ENCODE data around the gene DYNAP.

DYNAP gene

DNA sequence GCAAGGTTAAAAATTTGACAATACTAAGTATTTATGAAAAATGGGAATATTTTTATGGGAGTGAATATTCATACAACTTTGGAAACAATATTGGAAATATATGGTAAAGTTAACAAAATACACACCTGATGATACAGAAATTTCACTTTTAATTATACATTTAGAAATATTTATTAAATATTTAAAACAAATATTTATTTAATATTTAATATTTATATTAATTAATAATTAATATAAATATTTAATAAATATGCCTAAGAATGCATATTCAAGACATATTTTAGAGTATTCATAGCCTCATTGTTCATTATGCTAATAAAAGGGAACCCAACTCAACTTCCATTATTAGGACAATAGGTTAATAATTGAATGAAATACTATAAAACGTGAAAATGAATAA lies 7.0 kb upstream of the DYNAP start:
- Histone ChIP-seq H3K36me3 (replicated peaks; ENCODE audit: low read depth, low read length) (no peaks in the 10 kb centered on the region), H3K4me1 (ENCODE audit: low read length) (no peaks in the 10 kb centered on the region), H3K27me3 (ENCODE audit: low read depth, low read length) (no peaks in the 10 kb centered on the region), H3K27ac (ENCODE audit: low read length) (no peak overlapping the region), H3K9me3 (ENCODE audit: insufficient read depth, low read length) (no peaks in the 10 kb centered on the region), H4K20me1 (ENCODE audit: insufficient read depth, low read length) (no peaks in the 10 kb centered on the region), H2AFZ (ENCODE audit: low read depth, low read length) (no peak overlapping the region), H3K79me2 (ENCODE audit: low read length) (no peaks in the 10 kb centered on the region), H3K9ac (ENCODE audit: low read length) (no peak overlapping the region), H3K4me3 (ENCODE audit: low read length) (no peak overlapping the region), H3K4me2 (ENCODE audit: low read length) (no peak overlapping the region)
- TF ChIP-seq, protein P1, sequence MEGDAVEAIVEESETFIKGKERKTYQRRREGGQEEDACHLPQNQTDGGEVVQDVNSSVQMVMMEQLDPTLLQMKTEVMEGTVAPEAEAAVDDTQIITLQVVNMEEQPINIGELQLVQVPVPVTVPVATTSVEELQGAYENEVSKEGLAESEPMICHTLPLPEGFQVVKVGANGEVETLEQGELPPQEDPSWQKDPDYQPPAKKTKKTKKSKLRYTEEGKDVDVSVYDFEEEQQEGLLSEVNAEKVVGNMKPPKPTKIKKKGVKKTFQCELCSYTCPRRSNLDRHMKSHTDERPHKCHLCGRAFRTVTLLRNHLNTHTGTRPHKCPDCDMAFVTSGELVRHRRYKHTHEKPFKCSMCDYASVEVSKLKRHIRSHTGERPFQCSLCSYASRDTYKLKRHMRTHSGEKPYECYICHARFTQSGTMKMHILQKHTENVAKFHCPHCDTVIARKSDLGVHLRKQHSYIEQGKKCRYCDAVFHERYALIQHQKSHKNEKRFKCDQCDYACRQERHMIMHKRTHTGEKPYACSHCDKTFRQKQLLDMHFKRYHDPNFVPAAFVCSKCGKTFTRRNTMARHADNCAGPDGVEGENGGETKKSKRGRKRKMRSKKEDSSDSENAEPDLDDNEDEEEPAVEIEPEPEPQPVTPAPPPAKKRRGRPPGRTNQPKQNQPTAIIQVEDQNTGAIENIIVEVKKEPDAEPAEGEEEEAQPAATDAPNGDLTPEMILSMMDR (IDR thresholded peaks at IDR 0.05; ENCODE audit: low read depth, low read length): no peak
- TF ChIP-seq EZH2phosphoT487 (IDR thresholded peaks at IDR 0.05; ENCODE audit: low read depth): no peak

DNA sequence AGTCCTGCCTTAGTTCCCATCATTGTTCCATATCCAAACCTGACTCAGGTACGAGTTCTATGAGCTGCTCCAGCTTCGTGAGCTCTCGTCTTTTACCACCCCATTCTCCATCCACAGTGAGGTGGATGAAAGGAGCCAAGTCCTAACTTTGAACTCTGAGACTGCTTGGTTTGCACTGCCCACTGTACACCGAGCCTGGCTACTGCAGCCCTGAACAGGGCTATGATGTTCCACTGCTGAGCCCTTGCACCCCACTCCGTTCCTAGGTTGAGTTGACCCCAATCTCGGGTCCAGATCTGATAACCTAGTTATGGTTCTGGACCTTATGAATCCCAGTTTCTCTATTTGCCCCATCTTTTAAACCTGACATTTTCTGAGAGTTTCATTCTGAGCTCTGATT lies 5.3 kb upstream of the DYNAP start:
- no peaks in the 10 kb centered on the region for H4K20me1 ChIP-seq (ENCODE audit: insufficient read depth, low read length)
- H3K27me3 ChIP-seq (ENCODE audit: low read depth, low read length): no peaks in the 10 kb centered on the region
- H3K4me2 ChIP-seq (ENCODE audit: low read length): no peak overlapping the region
- H3K36me3 ChIP-seq (replicated peaks; ENCODE audit: low read depth, low read length): no peaks in the 10 kb centered on the region
- no peaks in the 10 kb centered on the region for H3K4me1 ChIP-seq (ENCODE audit: low read length)
- no peaks in the 10 kb centered on the region for H3K79me2 ChIP-seq (ENCODE audit: low read length)
- H3K9ac ChIP-seq (ENCODE audit: low read length): no peak overlapping the region
- no peak overlapping the region for H3K27ac ChIP-seq (ENCODE audit: low read length)
- TF ChIP-seq EZH2phosphoT487 (IDR thresholded peaks at IDR 0.05; ENCODE audit: low read depth): no peak
- TF ChIP-seq, protein P1 (IDR thresholded peaks at IDR 0.05; ENCODE audit: low read depth, low read length): no peak
- H3K9me3 ChIP-seq (ENCODE audit: insufficient read depth, low read length): no peaks in the 10 kb centered on the region
- H2AFZ ChIP-seq (ENCODE audit: low read depth, low read length): no peak overlapping the region
- no peak overlapping the region for H3K4me3 ChIP-seq (ENCODE audit: low read length)

DNA sequence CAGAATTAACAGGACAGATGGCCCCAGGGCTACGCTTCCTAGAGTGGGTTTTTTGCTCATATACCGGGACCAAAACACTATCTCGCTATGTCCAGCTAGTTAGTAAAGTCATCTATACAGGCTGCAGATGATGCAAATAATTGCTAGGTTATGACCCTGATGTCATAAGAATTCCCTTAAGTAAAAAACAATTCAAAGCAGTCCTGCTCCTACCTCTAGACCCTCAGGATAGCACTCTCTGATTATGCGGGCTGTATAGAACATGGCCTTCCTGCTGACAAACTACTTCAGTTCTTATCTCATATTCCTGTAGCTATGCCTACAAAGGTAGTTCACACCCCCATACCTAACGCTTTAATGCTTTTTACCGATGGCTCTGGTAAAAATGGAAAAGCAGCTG lies 13.2 kb downstream of the DYNAP start:
- TF ChIP-seq, protein P1 (IDR thresholded peaks at IDR 0.05; ENCODE audit: low read depth, low read length): no peak
- no peak for TF ChIP-seq EZH2phosphoT487 (IDR thresholded peaks at IDR 0.05; ENCODE audit: low read depth)
- no peaks in the 10 kb centered on the region for H3K27me3 ChIP-seq (ENCODE audit: low read depth, low read length)
- H3K79me2 ChIP-seq (ENCODE audit: low read length): no peaks in the 10 kb centered on the region
- no peak overlapping the region for H3K9ac ChIP-seq (ENCODE audit: low read length)
- H3K4me2 ChIP-seq (ENCODE audit: low read length): no peak overlapping the region
- H2AFZ ChIP-seq (ENCODE audit: low read depth, low read length): no peak overlapping the region
- no peaks in the 10 kb centered on the region for H3K9me3 ChIP-seq (ENCODE audit: insufficient read depth, low read length)
- no peak overlapping the region for H3K4me3 ChIP-seq (ENCODE audit: low read length)
- no peaks in the 10 kb centered on the region for H4K20me1 ChIP-seq (ENCODE audit: insufficient read depth, low read length)
- H3K36me3 ChIP-seq (replicated peaks; ENCODE audit: low read depth, low read length): no peaks in the 10 kb centered on the region
- H3K4me1 ChIP-seq (ENCODE audit: low read length): no peaks in the 10 kb centered on the region
- no peak overlapping the region for H3K27ac ChIP-seq (ENCODE audit: low read length)

DNA sequence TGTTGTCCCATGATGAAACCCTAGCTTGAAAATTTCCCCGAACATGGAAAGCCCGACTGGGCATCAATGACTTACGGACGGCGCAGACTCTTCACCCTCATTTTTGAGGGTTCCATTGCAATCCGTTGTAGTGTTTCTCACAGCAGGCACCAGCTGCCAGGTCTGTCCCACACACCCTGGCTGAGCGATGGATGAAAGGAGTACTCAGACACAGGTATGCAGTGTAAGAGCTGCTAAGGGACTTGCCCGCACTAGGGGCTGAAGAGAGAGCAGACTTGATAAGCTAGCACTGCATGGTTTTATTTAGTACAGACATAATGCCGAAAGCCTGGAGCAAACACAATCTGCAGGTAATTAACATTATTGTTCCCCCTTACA lies 15.8 kb downstream of the DYNAP start:
- no peak for TF ChIP-seq EZH2phosphoT487 (IDR thresholded peaks at IDR 0.05; ENCODE audit: low read depth)
- TF ChIP-seq, protein P1 (IDR thresholded peaks at IDR 0.05; ENCODE audit: low read depth, low read length): no peak
- no peaks in the 10 kb centered on the region for H3K79me2 ChIP-seq (ENCODE audit: low read length)
- no peaks in the 10 kb centered on the region for H3K27me3 ChIP-seq (ENCODE audit: low read depth, low read length)
- H3K4me2 ChIP-seq (ENCODE audit: low read length): no peak overlapping the region
- H3K36me3 ChIP-seq (replicated peaks; ENCODE audit: low read depth, low read length): no peaks in the 10 kb centered on the region
- H2AFZ ChIP-seq (ENCODE audit: low read depth, low read length): no peak overlapping the region
- H3K27ac ChIP-seq (ENCODE audit: low read length): no peak overlapping the region
- H3K4me3 ChIP-seq (ENCODE audit: low read length): no peak overlapping the region
- no peaks in the 10 kb centered on the region for H3K9me3 ChIP-seq (ENCODE audit: insufficient read depth, low read length)
- no peaks in the 10 kb centered on the region for H4K20me1 ChIP-seq (ENCODE audit: insufficient read depth, low read length)
- H3K9ac ChIP-seq (ENCODE audit: low read length): no peak overlapping the region
- no peaks in the 10 kb centered on the region for H3K4me1 ChIP-seq (ENCODE audit: low read length)
